Activated CD8-positive, alpha-beta memory T cell treated with anti-CD3 and anti-CD28 coated beads, Interleukin-2, amount 50 U/mL, for 4 hours (primary cell): ENCODE measurements around the gene LRRTM3.

Experiments used
- DNase-seq: peaks from one replicate; pipeline ENCODE4 v3.0.0-alpha.2; 2020

The LRRTM3 gene

DNA sequence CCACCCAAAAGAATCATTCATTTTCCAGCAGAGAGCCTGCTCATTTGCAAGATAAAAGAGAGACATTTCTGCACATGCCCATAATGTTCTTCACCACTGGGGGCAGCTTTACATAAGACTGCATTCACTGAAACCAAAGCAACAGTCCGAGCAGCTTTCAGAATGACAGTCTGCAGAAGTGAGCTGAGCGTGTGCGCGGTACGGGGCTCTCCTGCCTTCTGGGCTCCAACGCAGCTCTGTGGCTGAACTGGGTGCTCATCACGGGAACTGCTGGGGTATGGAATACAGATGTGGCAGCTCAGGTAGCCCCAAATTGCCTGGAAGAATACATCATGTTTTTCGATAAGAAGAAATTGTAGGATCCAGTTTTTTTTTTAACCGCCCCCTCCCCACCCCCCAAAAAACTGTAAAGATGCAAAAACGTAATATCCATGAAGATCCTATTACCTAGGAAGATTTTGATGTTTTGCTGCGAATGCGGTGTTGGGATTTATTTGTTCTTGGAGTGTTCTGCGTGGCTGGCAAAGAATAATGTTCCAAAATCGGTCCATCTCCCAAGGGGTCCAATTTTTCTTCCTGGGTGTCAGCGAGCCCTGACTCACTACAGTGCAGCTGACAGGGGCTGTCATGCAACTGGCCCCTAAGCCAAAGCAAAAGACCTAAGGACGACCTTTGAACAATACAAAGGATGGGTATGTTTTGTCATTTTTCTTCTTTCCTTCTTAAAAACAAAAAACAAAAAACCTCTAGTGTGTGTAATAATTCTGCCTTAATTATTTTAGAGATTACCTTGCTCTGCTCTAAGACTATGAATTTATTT lies at the start of gene LRRTM3:
TSS of gene LRRTM3 (plus strand) at position 141 of the 820 bp plus-strand sequence.
- no peak for DNase-seq

DNA sequence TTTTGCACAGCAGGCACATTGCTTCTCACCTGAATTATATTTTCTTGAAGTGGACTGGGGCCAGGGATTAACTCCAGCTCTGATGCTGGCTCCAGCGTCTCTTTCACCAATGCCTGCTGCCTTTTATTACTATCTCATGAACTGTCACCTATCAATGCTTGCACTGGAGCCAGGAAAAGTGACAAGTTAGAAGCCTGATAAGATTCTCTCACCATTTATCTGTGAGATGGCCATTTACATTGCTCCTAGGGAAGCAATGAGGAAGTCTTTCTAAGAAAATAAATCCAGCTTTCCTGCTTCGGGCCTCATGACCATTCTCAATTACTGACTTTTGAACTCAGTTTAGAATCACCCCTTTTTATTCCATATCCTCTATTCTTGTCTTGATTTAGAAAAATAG lies 48.5 kb upstream of the LRRTM3 start:
- no peak for DNase-seq

- DNase-seq = no peak
Observed at GRCh38 chr10:66880292-66880691, 45.5 kb upstream of the LRRTM3 start.

DNA sequence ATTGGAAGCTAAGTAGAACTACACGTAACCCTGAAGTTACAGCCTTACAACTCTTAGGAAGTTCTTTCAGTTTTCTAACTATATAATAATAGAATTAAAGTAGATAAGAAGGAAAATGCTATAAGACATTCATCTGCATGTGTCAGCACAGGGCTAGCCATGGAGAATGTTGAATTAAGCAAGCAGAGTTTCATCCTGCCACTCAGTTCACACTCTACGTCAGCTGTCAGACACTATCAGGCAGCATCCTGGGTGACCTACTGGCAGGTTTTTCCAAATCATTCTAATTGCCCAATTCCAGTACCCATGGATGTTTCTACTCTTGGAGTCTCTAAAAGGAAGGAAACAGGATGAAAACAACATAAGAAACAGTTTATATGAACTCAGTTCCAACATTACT lies 45.0 kb upstream of the LRRTM3 start:
- DNase-seq = no peak

DNA sequence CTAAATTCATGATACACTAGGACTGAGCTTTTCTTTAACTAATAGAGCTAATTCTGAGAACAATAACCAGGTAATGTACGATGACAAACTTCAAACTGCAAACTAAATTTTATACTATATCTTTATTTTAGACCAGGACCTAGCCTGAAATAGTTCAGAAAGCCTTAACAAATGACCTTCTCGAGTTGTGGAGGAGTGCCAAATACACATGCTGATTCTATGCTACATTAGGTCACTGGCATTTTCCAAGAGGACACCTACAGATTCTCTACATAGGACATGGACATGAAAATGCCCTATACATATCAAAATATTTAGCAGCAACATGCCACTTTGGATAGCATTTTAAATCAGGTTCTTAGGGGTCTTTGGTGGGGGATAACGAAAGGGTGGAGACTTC lies 44.0 kb upstream of the LRRTM3 start:
- no peak for DNase-seq

GRCh38 chr10:66882271-66882670 lies 43.6 kb upstream of the LRRTM3 start:
- no peak for DNase-seq

DNA sequence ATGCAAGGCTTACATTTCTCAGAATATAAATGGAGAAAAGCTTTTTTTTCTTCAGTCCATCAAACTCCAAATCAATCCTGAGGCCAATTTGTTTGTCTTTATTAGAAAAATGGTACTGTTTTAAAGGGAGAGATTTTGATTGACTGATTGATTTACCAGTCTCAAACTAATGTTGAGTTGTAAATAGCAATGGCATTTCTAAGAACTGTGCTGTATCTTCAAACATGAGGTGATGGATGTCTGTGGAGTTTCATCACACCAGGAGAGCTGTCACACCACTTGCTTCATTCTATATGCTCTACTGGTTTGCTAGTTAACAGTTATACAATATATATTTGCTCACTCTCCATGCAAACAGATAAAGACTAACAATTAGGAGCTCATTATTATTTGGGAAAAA lies 39.0 kb upstream of the LRRTM3 start:
- DNase-seq = no peak

GRCh38 chr10:66888237-66888636 lies 37.6 kb upstream of the LRRTM3 start:
- no peak for DNase-seq

DNA sequence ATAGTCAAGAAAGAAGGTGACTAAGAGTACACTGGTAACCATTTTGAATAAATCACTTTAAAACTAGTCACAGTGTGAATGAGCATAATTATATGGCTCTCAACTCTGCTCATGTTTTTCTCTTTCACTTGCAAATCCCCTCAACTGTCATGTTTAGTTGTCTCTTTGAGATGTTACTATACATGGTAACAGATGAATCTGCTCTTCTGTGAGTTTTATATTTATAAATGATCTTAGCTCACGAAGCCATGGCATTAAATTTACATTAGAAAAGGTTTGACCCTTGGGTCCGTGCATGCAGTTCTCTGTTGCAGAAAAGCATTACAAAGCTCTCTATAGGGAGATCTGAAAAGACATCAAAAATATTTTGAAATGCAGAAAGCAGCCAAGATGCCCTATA lies 33.0 kb upstream of the LRRTM3 start:
- DNase-seq = no peak

DNA sequence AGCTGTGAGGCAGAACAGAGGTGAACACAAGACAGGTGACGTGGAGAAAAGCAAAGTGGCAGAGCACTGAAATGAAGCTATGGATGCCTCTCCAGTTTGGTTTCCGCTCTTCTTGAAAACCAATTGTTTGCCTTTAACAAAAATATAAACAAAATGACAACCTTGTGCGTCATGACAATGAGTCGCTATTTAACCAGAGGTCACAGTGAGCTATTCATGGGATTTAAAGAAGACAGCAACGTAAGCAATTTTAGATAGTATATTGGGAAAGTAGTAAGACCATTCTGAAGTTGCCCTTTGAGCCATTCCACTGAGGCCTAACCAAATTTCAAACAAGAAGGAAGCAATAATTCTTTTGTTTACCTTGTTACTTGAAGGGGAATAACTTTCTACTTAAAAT lies 15.2 kb upstream of the LRRTM3 start:
- no peak for DNase-seq

DNA sequence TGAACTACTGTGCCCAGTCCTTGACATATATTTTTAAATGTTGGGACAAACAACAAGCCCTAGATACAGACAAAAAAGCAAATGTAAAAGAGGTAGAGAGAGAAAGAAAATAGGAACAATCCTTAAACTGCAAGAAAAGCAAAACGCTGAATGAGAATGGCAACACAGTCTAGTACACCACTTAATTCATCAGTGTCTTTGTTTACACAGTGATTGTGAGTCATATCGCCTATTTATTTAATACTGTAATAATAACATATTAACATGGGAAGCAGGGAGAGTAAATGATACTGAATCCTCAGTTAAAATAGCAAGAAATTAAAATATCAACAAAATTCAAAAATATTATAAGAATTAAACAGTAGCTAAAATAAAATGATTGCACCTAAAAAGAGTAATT lies 9.8 kb upstream of the LRRTM3 start:
- no peak for DNase-seq

GRCh38 chr10:66917104-66917503 lies 8.7 kb upstream of the LRRTM3 start:
- no peak for DNase-seq

DNA sequence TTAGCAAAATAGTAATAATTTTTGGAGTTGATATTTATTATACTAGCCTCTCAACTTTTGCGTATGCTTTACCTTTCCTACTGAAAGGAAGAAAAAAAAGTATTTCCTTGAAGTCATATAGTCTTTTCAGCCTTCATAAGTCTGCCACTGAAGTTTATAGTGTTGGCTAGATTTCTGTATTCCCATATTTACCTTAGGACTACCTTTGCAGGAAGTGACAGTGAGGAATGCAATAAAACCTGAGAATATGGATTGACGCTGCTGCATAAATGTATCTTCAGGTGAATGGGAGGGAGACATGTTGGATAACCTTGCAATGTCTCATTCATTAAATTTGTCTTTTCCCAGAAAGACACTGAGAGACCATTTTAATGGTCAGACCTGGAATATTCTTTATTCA lies 6.6 kb upstream of the LRRTM3 start:
- DNase-seq = no peak

- no peak for DNase-seq
Observed at GRCh38 chr10:66924674-66925345, 1.0 kb upstream of the LRRTM3 start.

DNA sequence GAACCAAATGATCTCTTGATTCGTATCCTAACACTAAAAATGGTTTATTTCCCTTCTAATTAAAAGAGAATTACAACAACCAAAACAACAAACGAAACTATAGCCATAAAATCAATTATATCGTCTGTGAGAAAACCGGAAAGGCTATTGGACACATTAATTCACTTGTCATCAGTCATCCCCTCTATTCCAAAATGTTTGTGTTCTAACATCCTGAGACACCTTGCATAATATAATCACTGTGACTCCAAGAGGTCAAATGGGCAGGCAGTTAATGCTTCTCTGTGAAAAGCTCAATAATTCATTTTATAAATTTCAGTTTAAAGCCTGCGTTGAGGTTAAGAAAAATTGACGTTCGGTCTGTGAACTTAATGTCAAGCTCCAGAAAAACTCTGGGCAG lies 463 bp upstream of the LRRTM3 start:
- DNase-seq = no peak

DNA sequence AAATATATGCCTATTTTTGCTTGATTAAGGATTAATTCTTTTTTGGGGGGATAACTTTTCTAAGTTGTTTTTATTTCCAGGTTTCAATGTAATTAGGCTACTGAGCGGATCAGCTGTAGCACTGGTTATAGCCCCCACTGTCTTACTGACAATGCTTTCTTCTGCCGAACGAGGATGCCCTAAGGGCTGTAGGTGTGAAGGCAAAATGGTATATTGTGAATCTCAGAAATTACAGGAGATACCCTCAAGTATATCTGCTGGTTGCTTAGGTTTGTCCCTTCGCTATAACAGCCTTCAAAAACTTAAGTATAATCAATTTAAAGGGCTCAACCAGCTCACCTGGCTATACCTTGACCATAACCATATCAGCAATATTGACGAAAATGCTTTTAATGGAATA lies 1.0 kb downstream of the LRRTM3 start:
- no peak for DNase-seq

- DNase-seq = no peak
Observed at GRCh38 chr10:66927251-66927935, 1.6 kb downstream of the LRRTM3 start.

DNA sequence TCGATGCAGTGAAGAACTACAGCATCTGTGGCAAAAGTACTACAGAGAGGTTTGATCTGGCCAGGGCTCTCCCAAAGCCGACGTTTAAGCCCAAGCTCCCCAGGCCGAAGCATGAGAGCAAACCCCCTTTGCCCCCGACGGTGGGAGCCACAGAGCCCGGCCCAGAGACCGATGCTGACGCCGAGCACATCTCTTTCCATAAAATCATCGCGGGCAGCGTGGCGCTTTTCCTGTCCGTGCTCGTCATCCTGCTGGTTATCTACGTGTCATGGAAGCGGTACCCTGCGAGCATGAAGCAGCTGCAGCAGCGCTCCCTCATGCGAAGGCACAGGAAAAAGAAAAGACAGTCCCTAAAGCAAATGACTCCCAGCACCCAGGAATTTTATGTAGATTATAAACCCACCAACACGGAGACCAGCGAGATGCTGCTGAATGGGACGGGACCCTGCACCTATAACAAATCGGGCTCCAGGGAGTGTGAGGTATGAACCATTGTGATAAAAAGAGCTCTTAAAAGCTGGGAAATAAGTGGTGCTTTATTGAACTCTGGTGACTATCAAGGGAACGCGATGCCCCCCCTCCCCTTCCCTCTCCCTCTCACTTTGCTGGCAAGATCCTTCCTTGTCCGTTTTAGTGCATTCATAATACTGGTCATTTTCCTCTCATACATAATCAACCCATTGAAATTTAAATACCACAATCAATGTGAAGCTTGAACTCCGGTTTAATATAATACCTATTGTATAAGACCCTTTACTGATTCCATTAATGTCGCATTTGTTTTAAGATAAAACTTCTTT lies 2.3 kb downstream of the LRRTM3 start:
- DNase-seq = no peak

DNA sequence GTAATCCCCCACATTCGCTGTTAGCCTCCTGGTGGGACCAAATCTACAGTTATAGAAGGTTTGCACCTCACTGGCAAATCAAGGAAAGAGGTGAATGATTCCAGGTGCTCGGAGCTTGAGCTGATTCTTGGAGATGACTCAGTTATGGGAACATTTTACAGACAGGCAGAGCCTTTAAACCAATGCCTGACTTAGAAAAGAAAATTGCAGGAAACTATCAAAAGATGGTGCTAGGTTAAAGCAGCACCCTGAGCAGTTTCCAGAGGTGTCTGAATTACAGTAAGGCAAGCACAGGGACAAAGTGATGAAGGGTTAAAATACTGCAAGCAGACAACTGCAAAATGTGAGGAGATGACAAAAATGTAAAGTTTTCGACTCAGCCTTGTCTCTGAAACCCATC lies 2.9 kb downstream of the LRRTM3 start:
- DNase-seq = no peak

DNA sequence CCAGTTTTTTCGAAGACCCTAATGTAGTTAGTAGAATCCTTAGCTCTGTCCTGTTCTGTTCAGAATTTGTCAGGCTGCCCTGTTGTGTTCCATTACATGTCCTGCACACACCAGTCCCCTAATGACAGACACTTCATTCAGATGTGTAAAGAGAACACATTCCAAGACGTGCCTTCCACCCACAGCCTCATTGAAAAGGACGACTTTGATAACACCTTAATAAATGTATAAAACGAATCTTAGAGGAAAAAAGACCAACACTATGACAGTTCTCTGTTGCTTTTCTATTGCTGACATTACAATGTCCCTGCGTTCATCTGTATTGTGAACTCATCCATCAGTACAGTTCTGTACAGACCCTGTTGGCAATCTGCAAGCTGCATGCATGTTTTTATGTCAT lies 3.5 kb downstream of the LRRTM3 start:
- DNase-seq = no peak

- DNase-seq = no peak
Observed at GRCh38 chr10:66931340-66931948, 5.6 kb downstream of the LRRTM3 start.

DNA sequence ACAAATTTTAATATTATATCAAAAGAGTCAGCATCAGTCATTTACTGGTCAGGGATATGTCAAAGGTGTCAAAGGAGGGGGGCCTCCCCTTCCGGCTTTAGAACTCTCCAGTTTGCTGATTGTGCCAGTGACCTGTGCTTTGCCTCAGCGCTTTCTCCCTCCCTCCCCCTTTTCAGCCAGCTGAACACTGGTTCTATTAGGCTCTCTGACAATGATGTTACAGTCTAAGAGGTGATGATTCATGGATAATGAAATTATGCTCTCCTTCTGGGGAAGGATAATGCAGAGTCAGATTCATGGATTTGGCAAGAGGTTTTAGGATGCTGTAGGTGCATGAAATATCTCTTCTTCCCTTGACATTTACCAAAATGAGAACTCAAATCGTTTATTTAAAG lies 6.1 kb downstream of the LRRTM3 start:
- DNase-seq = no peak

DNA sequence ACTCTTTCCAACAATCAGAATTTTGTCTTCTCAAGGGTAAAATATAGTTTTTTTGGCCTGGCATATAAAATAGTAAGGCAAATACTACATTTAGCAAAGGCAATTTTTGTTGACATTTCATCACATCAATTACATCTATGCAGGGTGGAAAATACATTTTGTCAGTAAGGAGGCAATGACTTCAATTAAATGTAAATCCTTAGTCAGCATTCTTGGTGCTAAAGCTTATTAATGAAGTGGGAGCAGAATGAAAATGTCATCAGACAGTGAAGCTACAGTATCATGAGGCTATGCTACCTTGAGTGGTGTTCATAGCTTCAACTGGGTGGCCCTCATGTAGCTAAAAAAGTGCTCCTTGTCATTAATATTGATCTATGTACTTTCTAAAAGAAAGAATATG lies 8.9 kb downstream of the LRRTM3 start:
- no peak for DNase-seq
